ENCODE data around the gene CPXCR1.
"Not testable (repeated sequence)": the region's sequence is repeated elsewhere in the genome, so short reads cannot be mapped to it uniquely, and the experiment has no call there.

CPXCR1 gene

DNA sequence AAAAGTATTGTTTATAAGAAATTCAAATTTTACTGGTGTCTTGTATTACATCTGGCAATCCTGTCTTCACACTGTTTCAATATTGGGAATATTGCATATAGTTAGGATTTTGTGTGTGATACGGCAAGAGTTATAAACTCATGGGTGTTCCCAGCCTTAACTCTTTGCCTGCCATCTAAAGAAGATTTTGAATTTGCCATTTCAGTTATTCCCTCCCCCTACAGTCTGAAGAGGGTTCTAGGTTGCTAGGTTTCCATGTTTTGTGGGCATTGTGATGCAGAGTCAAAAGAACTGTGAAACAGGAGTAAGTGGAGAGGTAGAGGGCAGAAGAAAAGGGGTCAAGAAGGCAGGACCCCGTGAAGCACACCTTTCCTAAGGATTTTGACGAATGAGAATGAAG, at the start of gene CPXCR1:
CPXCR1 (plus strand) TSS at position 301 of the 400 bp plus-strand sequence. CDS start 6,190 bp downstream, outside the sequence.
- no peak for DNase-seq (ENCODE audit: low spot score)

DNA sequence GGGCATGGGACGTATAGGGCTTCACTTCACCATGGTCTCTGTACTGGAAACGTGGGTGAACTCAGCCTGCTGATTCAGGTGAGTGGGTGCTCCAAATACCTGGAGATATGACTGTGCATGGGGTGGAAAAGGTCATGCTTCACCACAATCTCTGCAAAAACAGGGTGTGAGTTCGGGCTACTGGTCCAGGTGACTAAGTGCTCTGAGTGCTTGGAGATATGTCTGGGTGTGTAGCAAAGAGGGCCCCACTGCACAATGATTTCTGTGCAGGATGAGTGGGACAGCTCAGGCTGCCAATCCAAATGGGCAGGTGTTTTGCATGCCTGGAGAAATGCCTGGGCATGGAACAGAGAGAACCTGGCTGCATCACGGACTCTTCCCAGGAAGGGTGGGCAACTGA, 11.2 kb upstream of the CPXCR1 start:
- no peak for DNase-seq (ENCODE audit: low spot score)

DNA sequence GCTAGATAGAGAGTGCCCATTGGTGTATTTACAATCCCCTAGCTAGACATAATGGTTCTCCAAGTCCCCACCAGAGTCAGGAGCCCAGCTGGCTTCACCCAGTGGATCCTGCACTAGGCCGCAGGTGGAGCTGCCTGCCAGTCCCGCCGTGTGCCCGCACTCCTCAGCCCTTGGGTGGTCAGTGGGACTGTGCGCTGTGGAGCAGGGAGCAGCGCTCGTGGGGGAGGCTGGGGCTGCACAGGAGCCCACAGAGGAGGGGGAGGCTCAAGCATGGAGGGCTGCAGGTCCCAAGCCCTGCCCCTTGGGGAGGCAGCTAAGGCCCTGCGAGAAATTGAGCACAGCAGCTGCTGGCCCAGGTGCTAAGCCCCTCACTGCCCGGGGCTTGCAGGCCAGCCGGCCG, 810 bp upstream of the CPXCR1 start:
- DNase-seq (ENCODE audit: low spot score): not testable (repeated sequence)

DNA sequence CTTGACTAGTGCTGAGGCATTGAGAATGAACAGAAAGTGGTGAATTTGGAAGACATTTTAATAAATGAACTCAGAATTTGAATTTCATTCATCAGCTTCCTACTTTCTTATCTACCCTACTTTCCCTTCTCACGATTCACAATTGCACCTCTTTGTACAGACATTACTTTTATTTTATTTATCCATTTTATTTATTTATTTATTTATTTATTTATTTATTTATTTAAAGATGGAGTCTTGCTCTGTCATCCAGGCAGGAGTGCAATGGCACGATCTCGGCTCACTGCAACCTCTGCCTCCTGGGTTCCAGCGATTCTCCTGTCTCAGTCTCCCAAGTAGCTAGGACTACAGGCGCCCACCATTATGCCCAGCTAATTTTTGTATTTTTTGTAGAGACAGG, 5.3 kb downstream of the CPXCR1 start:
- not testable (repeated sequence) for DNase-seq (ENCODE audit: low spot score)

DNA sequence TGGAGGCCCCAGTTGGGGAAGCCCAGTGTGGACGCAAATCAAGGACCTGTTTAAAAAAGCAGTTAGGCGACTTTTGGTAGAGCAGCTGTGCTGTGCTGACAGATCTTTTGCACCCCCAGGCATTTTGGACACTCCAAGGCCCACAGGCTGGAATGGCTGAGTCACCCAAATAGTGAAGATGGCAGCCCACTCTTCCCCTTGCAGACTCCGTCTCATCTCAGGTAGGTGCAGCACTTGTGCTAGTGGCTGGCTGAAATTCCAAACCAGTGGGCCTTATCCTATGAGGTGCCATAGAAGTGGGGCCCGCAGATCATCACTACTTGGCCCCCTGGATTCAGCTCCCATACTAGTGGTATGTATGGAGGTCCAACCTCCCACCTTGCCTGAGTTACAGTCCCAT, 42.8 kb downstream of the CPXCR1 start:
- no peak for DNase-seq (ENCODE audit: low spot score)

Measured in left forelimb (tissue), 1 donor.